Vagina (tissue), 2 donors: Measurements from ENCODE around the gene PADI6. TPM values are rescaled to one million over a fixed set of nuclear protein-coding genes. Genes with fewer than 3 reads are reported as not detected.

Source experiments
- DNase-seq, 2 donors: peaks; one replicate each; pipeline ENCODE4 v3.0.0-alpha.2; 2017; ENCODE audit errors: extremely low spot score in 2 of 2
- H3K27ac ChIP-seq: fragments of 200-600 bp; sonication (generic); one replicate; pipeline ENCODE4 v1.5.1; 2019
- H3K27me3 ChIP-seq: fragments of 200-600 bp; sonication (generic); one replicate; pipeline ENCODE4 v1.5.1; 2019
- H3K36me3 ChIP-seq, 2 donors: fragments of 200-600 bp; sonication (generic); one replicate each; pipeline ENCODE4 v1.5.1; 2017 to 2019
- H3K4me1 ChIP-seq: fragments of 200-600 bp; sonication (generic); one replicate; pipeline ENCODE4 v1.5.1; 2019
- H3K4me3 ChIP-seq, 2 donors: fragments of 200-600 bp; sonication (generic); 1 replicate in 1 of 2; 2 replicates in 1 of 2; pipeline ENCODE4 v1.5.1; 2016 to 2019
- H3K9me3 ChIP-seq: fragments of 200-600 bp; sonication (generic); one replicate; pipeline ENCODE4 v1.5.1; 2019
- CTCF ChIP-seq, 3 experiments: fragments of 450-650 bp in 2 of 3; fragments of 200-600 bp in 1 of 3; sonication (generic) in 1 of 3; IDR thresholded peaks; one replicate each; pipeline ENCODE4 v1.5.1; 2017 to 2019; ENCODE audit warnings: antibody characterized with exemption in 3 of 3, mild to moderate bottlenecking in 2 of 3, moderate library complexity in 2 of 3
- POLR2A ChIP-seq, 2 donors: fragments of 450-650 bp; IDR thresholded peaks; one replicate each; pipeline ENCODE4 v1.6.1; 2017; ENCODE audit warnings: antibody characterized with exemption in 2 of 2, mild to moderate bottlenecking in 2 of 2, moderate library complexity in 2 of 2
- POLR2AphosphoS5 ChIP-seq, 2 donors: sonication (generic); formaldehyde crosslinking; IDR thresholded peaks; one replicate each; pipeline ENCODE4 v1.9.0; 2017; ENCODE audit warnings: antibody characterized with exemption in 2 of 2, mild to moderate bottlenecking in 2 of 2, low read depth in 1 of 2; ENCODE audit not compliant: insufficient read depth in 1 of 2
- intact Hi-C: fragments of 100-400 bp; cut with DNase I; formaldehyde crosslinking; loops from one replicate; pipeline ENCODE4 v1.15.1; 2023
- total RNA-seq: library from RNA; depleted of rRNA; stranded (reverse); fragments of >200 nt; gene quantifications from one replicate; pipeline ENCODE4 v1.2.3, GENCODE V29; 2016

Gene PADI6
- total RNA-seq, 1 donor from 2014 or later, result not detected

GRCh38 chr1:17355898-17356297 is 16.1 kb upstream of the PADI6 start:
- TF ChIP-seq CTCF (IDR thresholded peaks at IDR 0.05), result no peak
- H3K4me1 ChIP-seq, result no peaks in the 10 kb centered on the region
- DNase-seq, result no peak
- no peaks in the 10 kb centered on the region for H3K36me3 ChIP-seq
- no peak overlapping the region for H3K4me3 ChIP-seq
- intact Hi-C loops, result no loop called here
- H3K9me3 ChIP-seq, result no peaks in the 10 kb centered on the region
- no peak overlapping the region for H3K27ac ChIP-seq
- no peaks in the 10 kb centered on the region for H3K27me3 ChIP-seq

GRCh38 chr1:17356387-17357026 is 15.5 kb upstream of the PADI6 start:
- Histone ChIP-seq H3K27ac (no peak overlapping the region), H3K4me3 (no peak overlapping the region), H3K9me3 (no peaks in the 10 kb centered on the region), H3K27me3 (no peaks in the 10 kb centered on the region), H3K36me3 (no peaks in the 10 kb centered on the region), H3K4me1 (no peaks in the 10 kb centered on the region)
- intact Hi-C loops, result no loop called here
- TF ChIP-seq POLR2A (IDR thresholded peaks at IDR 0.05) (no peak), CTCF (IDR thresholded peaks at IDR 0.05) (no peak), POLR2AphosphoS5 (IDR thresholded peaks at IDR 0.05; ENCODE audit: insufficient read depth in 1 of 2, low read depth in 1 of 2) (no peak)
- no peak for DNase-seq

- DNase-seq, result no peak
- H3K9me3 ChIP-seq, result no peaks in the 10 kb centered on the region
- no peaks in the 10 kb centered on the region for H3K27me3 ChIP-seq
- intact Hi-C loops, result no loop called here
- H3K36me3 ChIP-seq, result no peaks in the 10 kb centered on the region
- H3K4me1 ChIP-seq, result no peaks in the 10 kb centered on the region
- H3K27ac ChIP-seq, result no peak overlapping the region
- TF ChIP-seq POLR2A (IDR thresholded peaks at IDR 0.05), result no peak
- no peak for TF ChIP-seq POLR2AphosphoS5 (IDR thresholded peaks at IDR 0.05; ENCODE audit: insufficient read depth in 1 of 2, low read depth in 1 of 2)
- no peak for TF ChIP-seq CTCF (IDR thresholded peaks at IDR 0.05)
- no peak overlapping the region for H3K4me3 ChIP-seq
Observed at GRCh38 chr1:17358557-17358956, 13.4 kb upstream of the PADI6 start.

GRCh38 chr1:17359031-17359430 is 13.0 kb upstream of the PADI6 start:
- intact Hi-C loops, result no loop called here
- H3K27me3 ChIP-seq, result no peaks in the 10 kb centered on the region

More at GRCh38 chr1:17359031-17359430, 13.0 kb upstream of the PADI6 start:
- H3K36me3 ChIP-seq, result no peaks in the 10 kb centered on the region
- H3K4me3 ChIP-seq, result no peak overlapping the region
- no peak overlapping the region for H3K27ac ChIP-seq
- H3K4me1 ChIP-seq, result no peaks in the 10 kb centered on the region
- TF ChIP-seq POLR2A (IDR thresholded peaks at IDR 0.05), result no peak
- no peak for TF ChIP-seq CTCF (IDR thresholded peaks at IDR 0.05)
- H3K9me3 ChIP-seq, result no peaks in the 10 kb centered on the region
- DNase-seq, result no peak
